ENCODE data around the gene MBD3. TPM values are rescaled to one million over a fixed set of nuclear protein-coding genes. Genes with fewer than 3 reads are reported as not detected.

MBD3 gene
- total RNA-seq, 4 donors from 2014 or later = 53.8 to 75.9 (median 64.5) TPM

DNA sequence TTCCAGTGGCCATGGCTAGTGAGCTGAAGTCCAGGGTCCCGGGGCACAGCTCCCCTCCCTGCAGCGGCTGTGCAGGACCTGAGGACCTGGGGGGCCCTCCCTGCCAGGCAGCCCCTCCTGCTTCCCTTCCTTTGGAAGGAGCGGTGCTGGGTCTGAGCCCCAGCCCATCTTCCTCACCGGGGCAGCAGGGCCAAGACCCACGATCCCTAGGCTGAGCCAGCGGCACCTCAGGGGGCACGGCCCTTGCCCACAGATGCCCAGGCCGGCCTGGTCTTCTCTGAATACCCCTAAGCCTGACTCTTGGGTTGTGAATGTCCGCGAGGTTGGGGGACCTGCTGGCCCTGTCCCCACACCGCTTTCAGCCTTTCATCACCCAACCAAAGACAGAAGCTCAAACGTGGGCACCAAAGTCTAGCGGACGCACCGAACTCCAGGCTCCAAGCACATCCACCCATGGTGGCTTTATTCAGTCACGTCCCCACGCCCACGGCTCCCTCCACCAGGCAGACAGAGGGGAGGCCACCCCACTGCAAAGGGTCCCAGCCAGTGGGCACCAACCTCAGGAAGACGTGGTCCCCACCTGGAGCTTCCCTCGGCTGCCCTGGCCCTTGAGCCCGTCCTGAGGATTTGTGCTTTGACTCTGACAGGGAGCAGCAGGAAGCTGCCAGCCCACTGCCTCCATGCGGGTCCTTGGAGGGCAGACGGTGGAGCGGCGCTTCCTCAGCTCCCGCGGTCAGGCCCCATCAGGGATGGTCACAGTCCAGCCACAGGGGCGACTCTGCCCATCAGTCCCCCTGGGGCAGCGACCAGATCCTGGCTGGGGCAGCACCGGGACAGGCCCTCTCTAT, 16.2 kb downstream of the MBD3 start:
- intact Hi-C loops (cut with DNase I; ENCODE audit: low total_unique reads) = no loop called here
- Histone ChIP-seq H3K27me3 (no peaks in the 10 kb centered on the region), H3K27ac (no peak overlapping the region), H3K4me3 (no peak overlapping the region), H3K9me3 (no peaks in the 10 kb centered on the region), H3K36me3 (no peaks in the 10 kb centered on the region), H3K4me1 (no peaks in the 10 kb centered on the region)
- TF ChIP-seq, protein P1, sequence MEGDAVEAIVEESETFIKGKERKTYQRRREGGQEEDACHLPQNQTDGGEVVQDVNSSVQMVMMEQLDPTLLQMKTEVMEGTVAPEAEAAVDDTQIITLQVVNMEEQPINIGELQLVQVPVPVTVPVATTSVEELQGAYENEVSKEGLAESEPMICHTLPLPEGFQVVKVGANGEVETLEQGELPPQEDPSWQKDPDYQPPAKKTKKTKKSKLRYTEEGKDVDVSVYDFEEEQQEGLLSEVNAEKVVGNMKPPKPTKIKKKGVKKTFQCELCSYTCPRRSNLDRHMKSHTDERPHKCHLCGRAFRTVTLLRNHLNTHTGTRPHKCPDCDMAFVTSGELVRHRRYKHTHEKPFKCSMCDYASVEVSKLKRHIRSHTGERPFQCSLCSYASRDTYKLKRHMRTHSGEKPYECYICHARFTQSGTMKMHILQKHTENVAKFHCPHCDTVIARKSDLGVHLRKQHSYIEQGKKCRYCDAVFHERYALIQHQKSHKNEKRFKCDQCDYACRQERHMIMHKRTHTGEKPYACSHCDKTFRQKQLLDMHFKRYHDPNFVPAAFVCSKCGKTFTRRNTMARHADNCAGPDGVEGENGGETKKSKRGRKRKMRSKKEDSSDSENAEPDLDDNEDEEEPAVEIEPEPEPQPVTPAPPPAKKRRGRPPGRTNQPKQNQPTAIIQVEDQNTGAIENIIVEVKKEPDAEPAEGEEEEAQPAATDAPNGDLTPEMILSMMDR (IDR thresholded peaks at IDR 0.05) = no peak
- TF ChIP-seq POLR2A (IDR thresholded peaks at IDR 0.05) = no peak
- no peak for DNase-seq

DNA sequence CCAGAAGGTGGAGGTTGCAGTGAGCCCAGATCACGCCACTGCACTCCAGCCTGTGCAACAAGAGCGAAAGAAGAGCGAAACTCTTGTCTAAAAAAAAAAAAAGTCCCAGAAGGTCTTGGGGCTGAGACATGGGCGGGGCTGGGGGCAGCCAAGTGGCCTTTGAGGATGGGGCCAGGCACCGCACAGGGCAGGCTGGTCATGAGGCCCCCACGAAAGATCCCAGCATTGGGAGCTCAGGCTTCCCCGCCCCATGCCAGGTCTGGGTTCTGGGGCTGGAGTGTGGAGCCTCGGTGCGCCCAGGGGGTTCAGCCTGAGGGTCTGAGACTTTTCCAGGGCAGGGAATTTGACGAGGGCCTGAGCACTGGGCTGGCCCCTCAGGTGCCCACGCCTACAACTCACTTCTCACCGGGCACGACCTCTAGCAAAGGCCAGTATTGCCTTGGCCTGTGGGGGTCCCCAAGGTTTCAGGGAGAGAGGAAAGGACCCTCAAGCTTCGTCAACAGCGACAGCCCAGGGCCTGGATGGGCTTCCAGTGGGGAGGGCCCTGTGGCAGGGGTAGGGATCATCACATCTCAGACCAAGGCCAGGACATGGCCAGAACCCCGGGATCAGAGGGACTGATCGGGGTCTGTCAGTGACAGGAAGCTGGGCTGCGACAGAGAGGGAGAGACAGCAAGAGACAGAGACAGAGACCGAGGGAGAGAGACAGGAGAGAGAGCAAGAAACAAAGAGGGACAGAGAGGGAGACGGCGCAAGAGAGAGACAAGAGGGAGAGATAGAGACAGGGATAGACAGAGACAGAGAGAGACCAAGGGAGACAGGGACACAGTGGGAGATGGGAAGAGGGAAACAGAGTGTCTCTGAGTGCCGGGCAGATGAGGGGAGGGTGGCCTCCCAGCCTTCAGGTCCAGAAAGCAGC, 17.1 kb downstream of the MBD3 start:
- H3K4me1 ChIP-seq = no peaks in the 10 kb centered on the region
- H3K27me3 ChIP-seq = no peaks in the 10 kb centered on the region
- no peaks in the 10 kb centered on the region for H3K36me3 ChIP-seq
- H3K9me3 ChIP-seq = no peaks in the 10 kb centered on the region
- no peak overlapping the region for H3K4me3 ChIP-seq
- H3K27ac ChIP-seq = no peak overlapping the region
- DNase-seq = no peak
- intact Hi-C loops (cut with DNase I; ENCODE audit: low total_unique reads) = no loop called here
- TF ChIP-seq, protein P1 (IDR thresholded peaks at IDR 0.05) = no peak
- TF ChIP-seq POLR2A (IDR thresholded peaks at IDR 0.05) = no peak

DNA sequence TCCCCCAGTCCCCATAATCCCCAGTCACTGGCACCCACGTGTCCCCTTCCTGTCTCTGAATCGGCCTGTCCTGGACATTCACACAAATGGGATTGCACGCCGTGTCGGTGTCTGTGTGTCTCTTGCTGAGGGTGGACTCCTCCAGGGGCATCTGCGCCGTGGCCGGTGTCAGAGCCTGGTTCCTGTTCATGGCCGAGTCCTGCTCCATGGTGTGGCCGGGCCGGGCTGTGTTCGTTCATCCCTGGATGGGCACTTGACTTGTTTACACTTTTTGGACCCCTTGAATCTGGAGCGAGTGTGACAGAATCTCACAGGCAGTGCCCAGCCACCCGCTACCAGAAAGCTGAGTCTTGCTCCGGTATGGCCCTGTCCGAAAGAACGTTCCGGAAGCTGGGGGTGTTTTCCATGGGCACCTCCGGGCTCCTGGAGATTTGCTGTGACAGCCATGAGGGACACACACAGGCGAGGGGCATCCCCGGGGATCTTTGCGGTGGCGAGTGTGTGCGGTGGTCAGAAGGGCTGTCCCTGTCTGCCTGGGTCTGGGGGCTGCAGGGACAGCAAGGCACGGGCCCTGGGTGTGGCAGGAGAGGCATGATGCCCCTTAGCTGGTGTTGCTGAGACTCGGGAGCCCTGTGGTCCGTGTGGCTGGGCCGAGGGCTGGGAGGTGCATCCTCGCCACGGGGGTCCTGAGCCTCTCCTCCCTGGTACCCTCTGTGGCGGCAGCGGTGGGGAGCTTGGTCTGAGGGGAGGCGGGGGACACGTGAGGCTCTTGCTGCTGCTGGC, 18.1 kb downstream of the MBD3 start:
- Histone ChIP-seq H3K4me3 (no peak overlapping the region), H3K36me3 (no peaks in the 10 kb centered on the region), H3K27ac (no peak overlapping the region), H3K9me3 (no peaks in the 10 kb centered on the region), H3K4me1 (no peaks in the 10 kb centered on the region), H3K27me3 (no peaks in the 10 kb centered on the region)
- DNase-seq = no peak
- TF ChIP-seq, protein P1 (IDR thresholded peaks at IDR 0.05) = no peak
- no peak for TF ChIP-seq POLR2A (IDR thresholded peaks at IDR 0.05)
- intact Hi-C loops (cut with DNase I; ENCODE audit: low total_unique reads) = no loop called here

DNA sequence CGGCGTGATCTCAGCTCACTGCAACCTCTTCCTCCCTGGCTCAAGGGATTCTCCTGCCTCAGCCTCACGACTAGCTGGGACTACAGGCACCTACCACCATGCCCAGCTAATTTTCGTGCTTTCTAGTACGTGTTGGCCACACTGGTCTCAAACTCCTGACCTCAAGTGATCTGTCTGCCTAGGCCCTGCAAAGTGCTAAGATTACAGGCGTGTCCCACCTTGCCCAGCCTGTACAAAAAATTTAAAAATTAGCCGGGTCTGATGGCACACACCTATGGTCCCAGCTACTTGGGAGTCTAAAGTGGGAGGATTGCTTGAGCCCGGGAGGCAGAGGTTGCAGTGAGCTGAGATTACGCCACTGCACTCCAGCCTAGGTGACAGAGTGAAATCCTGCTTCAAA, 19.9 kb downstream of the MBD3 start:
- no peak for TF ChIP-seq POLR2A (IDR thresholded peaks at IDR 0.05)
- TF ChIP-seq, protein P1 (IDR thresholded peaks at IDR 0.05) = no peak

More for the DNA sequence above, 19.9 kb downstream of the MBD3 start:
- Histone ChIP-seq H3K36me3 (no peaks in the 10 kb centered on the region), H3K9me3 (no peaks in the 10 kb centered on the region), H3K27ac (no peak overlapping the region), H3K4me1 (peaks cover 0 to 4% of the 10 kb centered on the region in 2 donors), H3K27me3 (no peaks in the 10 kb centered on the region), H3K4me3 (no peak overlapping the region)
- DNase-seq = no peak
- intact Hi-C loops (cut with DNase I; ENCODE audit: low total_unique reads) = no loop called here

Data from uterus (tissue), 4 donors.